Left lung (tissue), 10 donors: ENCODE results near the gene MAP3K19. TPM values are rescaled to one million over a fixed set of nuclear protein-coding genes. Genes with fewer than 3 reads are reported as not detected.

Experiments
- ATAC-seq: fragments of 200-7000 bp; cut with Tn5 transposase; one replicate; pipeline ENCODE4 v1.9.1; 2020; ENCODE audit warnings: moderate library complexity
- DNase-seq, 4 donors: peaks; one replicate each; pipeline ENCODE4 v3.0.0-alpha.2; 2013 to 2020
- H3K27ac ChIP-seq, 2 donors: fragments of 200-600 bp; sonication (generic) in 1 of 2; one replicate each; pipeline versions ENCODE4 v1.5.0 to v1.8.0; 2020 to 2021
- H3K27me3 ChIP-seq, 2 donors: fragments of 200-600 bp; sonication (generic) in 1 of 2; one replicate each; pipeline versions ENCODE4 v1.5.0 to v1.8.0; 2020 to 2021
- H3K36me3 ChIP-seq, 2 donors: fragments of 200-600 bp; sonication (generic) in 1 of 2; one replicate each; pipeline versions ENCODE4 v1.5.0 to v1.8.0; 2020 to 2021
- H3K4me1 ChIP-seq, 2 donors: fragments of 200-600 bp; one replicate each; pipeline ENCODE4 v1.8.0; 2021
- H3K4me3 ChIP-seq, 2 donors: fragments of 200-600 bp; sonication (generic) in 1 of 2; one replicate each; pipeline versions ENCODE4 v1.5.0 to v1.8.0; 2020 to 2021; ENCODE audit warnings: mild to moderate bottlenecking in 1 of 2
- H3K9me3 ChIP-seq, 2 donors: fragments of 200-600 bp; sonication (generic) in 1 of 2; one replicate each; pipeline versions ENCODE4 v1.5.0 to v1.8.0; 2020 to 2021
- CTCF ChIP-seq, 2 donors: fragments of 200-600 bp; sonication (generic) in 1 of 2; IDR thresholded peaks; one replicate each; pipeline versions ENCODE4 v1.5.0 to v1.8.0; 2021; ENCODE audit warnings: antibody characterized with exemption in 2 of 2
- intact Hi-C, 2 donors: fragments of 100-400 bp; cut with DNase I; formaldehyde crosslinking; loops; one replicate each; pipeline versions ENCODE4 v1.11.2 to v1.14.2; 2022
- polyA plus RNA-seq, 6 donors: library from polyadenylated mRNA; unstranded; fragments of 120-200 nt; gene quantifications; one replicate each; pipeline ENCODE4 v1.2.1, GENCODE V29; 2013; ENCODE audit not compliant: insufficient read length in 6 of 6
- total RNA-seq, 2 donors: library from RNA; stranded (reverse); fragmentation: NEBNext Ultra II Directional; extraction: Animal tissue kit (Norgen Biotek cat#: 25700); gene quantifications; one replicate each; pipeline ENCODE4 v1.2.1, GENCODE V29; 2021
- donor health status: DM: no; HTN: yes; CAD: no.
- donor health status: DM: no; HTN: no; CAD: no.

Gene MAP3K19
- total and polyA plus RNA-seq, 8 donors, result 0.79 to 4.8 (median 2.8) TPM; not detected in 1

- TF ChIP-seq CTCF (IDR thresholded peaks at IDR 0.05), result no peak
- no peaks in the 10 kb centered on the region for H3K36me3 ChIP-seq
- DNase-seq (no peak), ATAC-seq (no peak)
- no peaks in the 10 kb centered on the region for H3K9me3 ChIP-seq
- no peaks in the 10 kb centered on the region for H3K4me1 ChIP-seq
- no peak overlapping the region for H3K4me3 ChIP-seq
- intact Hi-C loops, result no loop called here
- H3K27me3 ChIP-seq, result no peaks in the 10 kb centered on the region
- no peak overlapping the region for H3K27ac ChIP-seq
Observed at GRCh38 chr2:135023886-135024485, 23.3 kb downstream of the MAP3K19 start.

- Histone ChIP-seq H3K27me3 (no peaks in the 10 kb centered on the region), H3K36me3 (no peaks in the 10 kb centered on the region), H3K9me3 (no peaks in the 10 kb centered on the region), H3K4me1 (no peaks in the 10 kb centered on the region), H3K4me3 (no peak overlapping the region), H3K27ac (no peak overlapping the region)
- TF ChIP-seq CTCF (IDR thresholded peaks at IDR 0.05), result no peak
- intact Hi-C loops, result no loop called here
- no peak for ATAC-seq
- DNase-seq, result no peak
Observed at GRCh38 chr2:135022952-135023880, 24.0 kb downstream of the MAP3K19 start.

- no peak overlapping the region for H3K4me3 ChIP-seq
- H3K36me3 ChIP-seq, result no peaks in the 10 kb centered on the region
- TF ChIP-seq CTCF (IDR thresholded peaks at IDR 0.05), result no peak
- DNase-seq (no peak), ATAC-seq (no peak)
- no peak overlapping the region for H3K27ac ChIP-seq
- H3K27me3 ChIP-seq, result no peaks in the 10 kb centered on the region
- H3K9me3 ChIP-seq, result no peaks in the 10 kb centered on the region
- intact Hi-C loops, result no loop called here
- H3K4me1 ChIP-seq, result no peaks in the 10 kb centered on the region
Observed at GRCh38 chr2:135021618-135022017, 25.6 kb downstream of the MAP3K19 start.

- no peak for ATAC-seq
- H3K36me3 ChIP-seq, result no peaks in the 10 kb centered on the region
- no peak overlapping the region for H3K4me3 ChIP-seq
- H3K4me1 ChIP-seq, result no peaks in the 10 kb centered on the region
- no peak overlapping the region for H3K27ac ChIP-seq
- no peak for DNase-seq
- no peak for TF ChIP-seq CTCF (IDR thresholded peaks at IDR 0.05)
- intact Hi-C loops, result no loop called here
- peaks cover 0 to 7% of the 10 kb centered on the region in 2 donors for H3K27me3 ChIP-seq
- no peaks in the 10 kb centered on the region for H3K9me3 ChIP-seq
Observed at GRCh38 chr2:135011633-135012032, 35.6 kb downstream of the MAP3K19 start.

- Histone ChIP-seq H3K4me3 (no peak overlapping the region), H3K4me1 (no peaks in the 10 kb centered on the region), H3K27me3 (peaks cover 9 to 19% of the 10 kb centered on the region in 2 donors), H3K36me3 (no peaks in the 10 kb centered on the region), H3K27ac (no peak overlapping the region), H3K9me3 (no peaks in the 10 kb centered on the region)
- DNase-seq (no peak), ATAC-seq (no peak)
- TF ChIP-seq CTCF (IDR thresholded peaks at IDR 0.05), result no peak
- intact Hi-C loops, result no loop called here
Observed at GRCh38 chr2:135010200-135010942, 36.9 kb downstream of the MAP3K19 start.
